T-helper 1 cell treated with Interleukin-12 subunit alpha and Interleukin-12 subunit beta and Interleukin-4 antibody, amounts not matched to agents 30 μg/mL and 1 μg/mL, for 36 hours (primary cell): ENCODE results near the gene NDEL1.

ENCODE experiments used
- H3K27ac Mint-ChIP-seq: one replicate; pipeline ENCODE4 v1.8.0; 2021; ENCODE audit warnings: mild to moderate bottlenecking, mixed read lengths
- H3K27me3 Mint-ChIP-seq: one replicate; pipeline ENCODE4 v1.8.0; 2021; ENCODE audit warnings: low read depth, mixed read lengths
- H3K36me3 Mint-ChIP-seq: one replicate; pipeline ENCODE4 v1.8.0; 2021; ENCODE audit warnings: low read depth, mixed read lengths
- H3K4me1 Mint-ChIP-seq: one replicate; pipeline ENCODE4 v1.8.0; 2021; ENCODE audit warnings: low read depth, mixed read lengths
- H3K4me3 Mint-ChIP-seq: one replicate; pipeline ENCODE4 v1.8.0; 2021; ENCODE audit warnings: mild to moderate bottlenecking, moderate library complexity, mixed read lengths
- H3K9me3 Mint-ChIP-seq: one replicate; pipeline ENCODE4 v1.8.0; 2021; ENCODE audit warnings: mixed read lengths

Gene NDEL1

DNA sequence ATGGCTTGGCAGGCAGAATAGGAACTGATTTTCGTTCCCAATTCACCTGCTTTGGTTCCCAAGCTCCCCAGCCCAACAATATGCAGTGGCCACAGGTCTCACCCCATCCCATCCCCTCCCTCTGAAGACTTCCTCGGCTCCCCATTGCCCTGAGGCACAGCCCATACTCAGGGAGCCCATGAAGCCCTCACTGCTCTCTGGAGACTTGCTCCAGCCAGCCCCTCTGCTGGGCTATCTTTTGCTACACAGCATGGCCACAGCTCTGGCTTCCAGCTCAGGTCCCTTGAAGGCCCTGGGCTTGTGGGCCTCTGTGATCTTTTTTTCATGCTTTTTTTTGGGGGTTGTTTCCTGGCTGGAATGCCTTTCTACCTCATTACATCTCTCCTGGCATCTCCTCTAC, 29.5 kb upstream of the NDEL1 start:
- Mint-ChIP-seq H3K4me3 (no peak overlapping the region), H3K4me1 (peaks cover 5% of the 10 kb centered on the region), H3K27ac (no peak overlapping the region), H3K36me3 (no peaks in the 10 kb centered on the region), H3K9me3 (no peaks in the 10 kb centered on the region), H3K27me3 (peaks cover 12% of the 10 kb centered on the region)

DNA sequence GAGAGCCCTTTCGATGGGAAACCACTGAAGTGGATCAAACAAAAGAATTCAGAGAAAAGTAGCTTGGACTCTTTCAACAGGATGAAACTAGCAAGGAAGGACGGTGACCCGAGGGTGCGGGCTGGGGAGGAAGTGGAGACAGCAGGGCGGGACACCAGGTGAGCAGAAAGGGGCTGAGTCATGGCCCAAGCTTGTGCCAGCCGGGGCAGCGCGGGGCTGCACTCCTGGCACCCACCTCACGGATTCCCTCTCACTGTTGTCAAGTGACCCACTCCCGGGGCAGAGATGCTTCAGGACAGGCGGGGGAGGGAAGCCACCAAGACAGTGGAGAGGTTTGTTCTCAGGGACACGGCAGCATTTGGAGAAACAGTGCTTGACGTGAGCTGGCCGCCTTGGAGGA, 27.3 kb upstream of the NDEL1 start:
- H3K9me3 Mint-ChIP-seq: no peaks in the 10 kb centered on the region
- peaks cover 27% of the 10 kb centered on the region for H3K27me3 Mint-ChIP-seq
- peaks cover 6% of the 10 kb centered on the region for H3K4me1 Mint-ChIP-seq
- no peak overlapping the region for H3K4me3 Mint-ChIP-seq
- H3K36me3 Mint-ChIP-seq: no peaks in the 10 kb centered on the region
- no peak overlapping the region for H3K27ac Mint-ChIP-seq

DNA sequence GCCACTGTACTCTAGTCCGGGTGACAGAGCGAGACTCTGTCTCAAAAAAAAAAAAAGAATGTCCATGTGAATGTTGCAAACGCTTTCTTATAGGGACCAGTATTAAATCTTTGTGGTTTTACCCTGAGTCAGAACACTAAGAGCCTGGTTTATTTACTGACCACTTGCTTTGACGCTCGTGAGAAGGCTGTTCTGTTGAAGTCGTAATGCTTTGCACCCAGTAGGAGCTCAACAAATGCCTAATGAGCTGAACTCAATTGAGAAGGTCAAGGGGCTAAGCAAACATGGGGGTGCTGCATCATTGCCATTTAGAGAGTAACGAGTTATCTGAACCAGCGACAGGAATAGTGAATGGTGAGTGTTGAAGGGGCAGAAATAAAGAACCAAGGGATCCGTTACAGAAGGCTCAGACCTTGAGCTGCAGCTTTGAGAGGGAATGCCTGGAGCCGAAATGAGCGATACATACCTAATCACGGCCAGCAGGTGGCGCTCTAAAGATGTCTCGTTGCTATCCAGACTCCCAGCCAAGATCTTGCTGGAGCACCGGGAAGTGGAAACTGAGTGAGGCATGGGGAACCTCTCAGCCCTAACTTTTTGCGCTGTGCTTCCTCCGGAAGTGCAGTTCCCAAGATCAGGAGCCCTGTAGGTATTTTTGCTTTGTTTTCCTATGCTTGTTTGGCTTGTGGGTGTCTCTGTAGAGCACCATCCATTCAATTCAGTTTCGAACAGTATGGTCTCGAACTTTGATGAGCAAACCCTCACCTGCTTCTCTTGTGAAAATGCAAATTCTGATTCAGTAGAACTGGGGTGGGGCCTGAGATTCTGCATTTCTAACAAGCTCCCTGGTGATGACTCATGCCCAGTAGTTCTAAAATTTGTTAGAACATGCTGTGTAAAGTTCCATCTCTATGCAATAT, 25.5 kb upstream of the NDEL1 start:
- H3K27me3 Mint-ChIP-seq: peaks cover 29% of the 10 kb centered on the region
- no peaks in the 10 kb centered on the region for H3K9me3 Mint-ChIP-seq
- peaks cover 8% of the 10 kb centered on the region for H3K4me1 Mint-ChIP-seq
- H3K27ac Mint-ChIP-seq: no peak overlapping the region
- H3K36me3 Mint-ChIP-seq: no peaks in the 10 kb centered on the region
- no peak overlapping the region for H3K4me3 Mint-ChIP-seq

DNA sequence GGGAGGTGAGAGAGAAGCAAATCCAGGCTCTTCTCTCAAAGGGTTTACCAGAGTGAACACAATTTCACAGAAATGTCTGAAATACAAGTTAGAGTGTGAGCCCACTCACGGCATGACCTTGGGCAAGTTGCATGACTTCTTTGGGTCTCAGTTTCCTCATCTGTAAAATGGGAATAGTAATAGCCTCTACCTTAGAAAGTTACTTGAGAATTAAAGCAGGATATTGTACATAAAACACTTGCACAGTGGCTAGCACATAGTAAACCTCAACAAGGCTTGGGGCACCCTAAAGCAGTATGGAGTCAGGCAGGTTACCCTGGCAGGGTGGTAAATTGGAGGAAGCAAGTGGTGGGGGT, 24.8 kb upstream of the NDEL1 start:
- Mint-ChIP-seq H3K4me1 (peaks cover 8% of the 10 kb centered on the region), H3K36me3 (no peaks in the 10 kb centered on the region), H3K4me3 (no peak overlapping the region), H3K27ac (no peak overlapping the region), H3K27me3 (peaks cover 30% of the 10 kb centered on the region), H3K9me3 (no peaks in the 10 kb centered on the region)

DNA sequence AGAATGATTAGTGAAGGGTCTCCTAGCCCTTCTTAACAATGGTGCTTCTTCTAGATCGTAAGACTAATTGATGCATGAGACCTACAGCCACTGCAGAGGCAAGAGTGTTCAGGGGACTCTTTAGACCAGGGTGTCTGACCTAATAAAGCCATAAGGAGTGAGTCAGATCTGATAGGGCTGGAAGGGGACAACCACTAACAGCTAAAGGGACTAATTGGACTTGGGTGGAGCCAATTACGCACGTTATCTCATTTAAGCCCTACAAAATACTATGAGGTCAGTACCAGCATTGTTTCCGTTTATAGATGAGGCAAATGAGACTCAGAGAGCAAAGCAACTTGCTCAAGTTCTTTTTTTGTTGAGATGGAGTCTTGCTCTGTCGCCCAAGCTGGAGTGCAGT, 23.6 kb upstream of the NDEL1 start:
- H3K4me1 Mint-ChIP-seq: peaks cover 8% of the 10 kb centered on the region
- H3K9me3 Mint-ChIP-seq: no peaks in the 10 kb centered on the region
- H3K27me3 Mint-ChIP-seq: peaks cover 39% of the 10 kb centered on the region
- no peak overlapping the region for H3K4me3 Mint-ChIP-seq
- H3K27ac Mint-ChIP-seq: no peak overlapping the region
- no peaks in the 10 kb centered on the region for H3K36me3 Mint-ChIP-seq

DNA sequence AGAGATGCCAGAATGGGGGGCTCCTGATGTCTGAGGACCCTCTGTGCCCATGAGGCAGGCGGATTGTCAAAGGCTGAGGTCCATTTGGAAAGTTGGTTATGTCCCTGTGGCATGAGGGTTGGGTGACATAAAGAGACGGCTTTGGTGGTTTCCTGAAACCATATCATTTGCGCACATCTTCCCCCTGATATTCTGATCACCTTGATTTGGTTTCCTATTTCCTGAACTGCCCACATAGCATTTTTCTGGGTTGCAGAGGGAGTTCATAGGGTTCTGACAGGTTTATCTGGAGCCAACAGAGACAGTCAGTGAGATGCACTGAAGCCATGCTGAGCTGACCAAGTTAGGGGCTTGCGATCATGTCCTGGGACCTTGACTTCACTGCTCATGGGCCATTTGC, 22.4 kb upstream of the NDEL1 start:
- H3K4me3 Mint-ChIP-seq: no peak overlapping the region
- no peaks in the 10 kb centered on the region for H3K36me3 Mint-ChIP-seq
- no peaks in the 10 kb centered on the region for H3K9me3 Mint-ChIP-seq
- peaks cover 51% of the 10 kb centered on the region for H3K27me3 Mint-ChIP-seq
- H3K4me1 Mint-ChIP-seq: peaks cover 8% of the 10 kb centered on the region
- H3K27ac Mint-ChIP-seq: no peak overlapping the region

DNA sequence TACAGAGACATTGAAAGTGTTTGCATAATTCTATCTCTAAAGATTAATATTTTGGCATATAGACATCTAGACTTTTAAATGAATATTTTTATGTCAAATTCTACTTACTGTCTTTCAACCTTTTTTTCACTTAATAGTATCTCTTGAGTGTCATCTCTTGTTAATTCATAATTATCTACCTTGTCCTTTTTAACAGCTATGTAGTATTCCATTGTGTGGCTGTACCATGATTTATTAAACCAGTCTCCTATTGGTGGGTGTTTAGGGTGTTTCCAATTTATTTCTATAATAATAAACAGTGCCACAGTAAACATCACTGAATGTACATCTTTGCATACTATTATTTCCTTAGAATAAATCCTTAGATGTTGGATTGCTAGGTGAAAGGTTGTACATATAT, 21.7 kb upstream of the NDEL1 start:
- Mint-ChIP-seq H3K27ac (no peak overlapping the region), H3K36me3 (no peaks in the 10 kb centered on the region), H3K4me1 (peaks cover 8% of the 10 kb centered on the region), H3K27me3 (peaks cover 56% of the 10 kb centered on the region), H3K4me3 (no peak overlapping the region), H3K9me3 (no peaks in the 10 kb centered on the region)

DNA sequence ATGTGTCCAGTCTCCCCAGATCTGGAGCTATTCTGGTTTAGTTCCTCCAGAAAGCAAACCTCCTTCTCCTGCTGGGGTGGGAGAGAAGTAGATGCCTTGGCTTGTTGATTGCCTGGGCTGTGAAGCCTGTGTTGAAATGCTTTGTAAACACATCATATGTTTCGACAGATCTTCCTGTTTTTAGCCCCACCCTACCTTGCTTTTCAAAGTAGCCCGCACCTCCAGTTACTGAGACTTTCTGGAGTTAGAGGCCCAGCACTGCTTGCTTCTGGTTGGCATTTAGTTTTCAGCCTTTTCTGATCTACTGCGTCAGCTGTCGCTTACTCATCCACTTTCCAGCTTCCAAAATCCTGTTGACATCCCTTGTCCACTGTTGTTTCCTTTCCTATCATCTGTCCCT, 17.9 kb upstream of the NDEL1 start:
- H3K36me3 Mint-ChIP-seq: no peaks in the 10 kb centered on the region
- H3K27me3 Mint-ChIP-seq: peaks cover 56% of the 10 kb centered on the region
- no peak overlapping the region for H3K27ac Mint-ChIP-seq
- H3K9me3 Mint-ChIP-seq: no peaks in the 10 kb centered on the region
- no peak overlapping the region for H3K4me3 Mint-ChIP-seq
- H3K4me1 Mint-ChIP-seq: peaks cover 3% of the 10 kb centered on the region

DNA sequence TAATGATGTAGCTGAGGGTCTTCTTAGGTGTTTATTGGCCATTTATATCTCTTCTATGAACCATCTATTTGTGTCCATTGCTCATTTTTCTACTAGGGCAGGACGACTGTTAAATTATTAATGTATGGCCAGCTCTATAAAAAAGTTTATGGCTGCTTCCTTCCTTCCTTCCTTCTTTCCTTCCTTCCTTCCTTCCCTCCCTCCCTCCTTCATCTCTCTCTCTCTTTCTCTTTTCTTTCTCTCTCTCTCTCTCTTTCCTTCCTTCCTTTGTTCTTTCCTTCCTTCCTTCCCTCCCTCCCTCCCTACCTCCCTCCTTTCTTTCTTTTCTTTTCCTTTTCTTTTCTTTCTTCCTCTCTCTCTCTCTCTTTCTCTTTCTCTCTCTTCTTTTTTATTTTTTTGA, 17.2 kb upstream of the NDEL1 start:
- Mint-ChIP-seq H3K4me1 (peaks cover 1% of the 10 kb centered on the region), H3K9me3 (no peaks in the 10 kb centered on the region), H3K27ac (no peak overlapping the region), H3K36me3 (no peaks in the 10 kb centered on the region), H3K27me3 (peaks cover 52% of the 10 kb centered on the region), H3K4me3 (no peak overlapping the region)

DNA sequence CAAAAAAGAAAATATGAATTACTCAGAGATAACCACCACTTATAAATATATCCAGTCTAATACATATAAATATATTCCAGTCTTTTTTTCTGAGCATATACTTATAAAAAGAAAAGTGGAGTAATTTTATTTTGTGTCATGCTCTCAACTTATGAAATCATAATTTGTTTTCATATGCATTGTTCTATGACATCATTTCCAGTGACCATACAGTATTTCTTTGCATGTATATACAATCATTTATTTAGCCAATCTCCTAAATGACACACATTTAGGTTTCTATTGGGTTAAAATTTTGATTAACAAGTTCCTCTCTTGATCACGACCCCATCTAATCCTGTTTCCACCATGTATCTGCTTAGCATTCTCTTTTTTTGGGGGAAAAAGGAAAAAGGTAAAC, 16.4 kb upstream of the NDEL1 start:
- Mint-ChIP-seq H3K27ac (no peak overlapping the region), H3K4me1 (no peaks in the 10 kb centered on the region), H3K27me3 (peaks cover 50% of the 10 kb centered on the region), H3K4me3 (no peak overlapping the region), H3K36me3 (no peaks in the 10 kb centered on the region), H3K9me3 (no peaks in the 10 kb centered on the region)

DNA sequence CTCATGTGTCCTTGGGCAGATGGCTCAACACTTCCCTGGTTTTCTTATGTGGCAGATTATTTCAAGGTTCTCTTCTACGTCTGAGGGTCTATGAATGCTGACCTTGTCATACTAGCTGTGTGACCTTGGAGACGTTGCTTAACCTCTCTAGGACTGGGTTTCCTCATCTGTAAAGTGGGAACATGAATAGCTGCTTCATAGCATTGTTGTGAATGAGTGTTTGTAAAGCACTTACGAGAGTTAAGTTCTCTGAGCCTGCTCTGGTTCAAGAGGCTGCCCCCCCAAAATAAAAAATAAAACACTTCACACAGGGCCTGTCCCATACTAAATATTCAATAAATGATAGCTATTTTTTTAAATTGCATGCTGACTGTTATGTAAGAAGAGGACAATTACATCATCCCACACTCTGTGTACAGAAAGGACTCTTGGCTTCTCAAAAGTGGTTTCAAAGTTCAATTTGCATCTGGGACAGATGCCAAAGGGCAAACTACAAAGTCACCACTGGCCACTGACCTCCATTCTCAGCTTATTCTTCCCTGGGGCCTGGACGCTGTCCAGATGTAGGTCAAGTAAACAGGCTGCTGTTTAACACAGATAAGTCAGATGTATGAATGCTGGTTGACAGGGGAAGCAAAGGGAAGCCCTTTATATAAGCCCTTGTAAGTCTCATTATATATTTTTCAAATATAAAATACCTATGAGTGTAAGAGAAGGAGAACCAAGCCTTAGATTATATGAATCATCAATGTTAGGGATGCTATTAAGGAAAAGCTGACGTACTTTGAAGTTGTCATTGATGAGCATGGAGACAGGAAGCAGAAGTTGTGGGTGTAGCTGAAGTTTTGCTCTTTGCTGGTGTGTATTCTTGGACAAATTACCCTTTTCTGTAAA, 15.4 kb upstream of the NDEL1 start:
- H3K36me3 Mint-ChIP-seq: no peaks in the 10 kb centered on the region
- H3K4me1 Mint-ChIP-seq: no peaks in the 10 kb centered on the region
- H3K27me3 Mint-ChIP-seq: peaks cover 53% of the 10 kb centered on the region
- no peak overlapping the region for H3K4me3 Mint-ChIP-seq
- H3K9me3 Mint-ChIP-seq: no peaks in the 10 kb centered on the region
- no peak overlapping the region for H3K27ac Mint-ChIP-seq

DNA sequence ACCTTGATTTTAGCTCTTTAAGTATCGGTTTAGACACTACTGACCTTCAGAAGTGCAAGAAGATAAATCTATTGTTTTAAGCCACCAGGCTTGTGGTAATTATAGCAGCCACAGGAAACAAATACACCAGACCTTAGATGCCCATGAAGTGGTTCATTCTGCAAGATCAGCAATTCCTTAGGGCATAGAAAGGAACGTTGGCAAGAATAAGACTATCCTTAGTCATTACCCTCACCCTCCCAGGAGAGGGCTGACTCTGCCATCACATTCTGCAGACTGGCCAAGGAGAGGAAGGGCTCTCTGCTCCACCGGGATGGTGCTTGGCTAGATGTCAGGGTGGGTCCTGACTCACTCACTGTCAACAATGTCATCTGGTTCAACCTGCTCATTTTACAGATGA, 14.1 kb upstream of the NDEL1 start:
- peaks cover 45% of the 10 kb centered on the region for H3K27me3 Mint-ChIP-seq
- H3K4me3 Mint-ChIP-seq: no peak overlapping the region
- no peaks in the 10 kb centered on the region for H3K4me1 Mint-ChIP-seq
- H3K36me3 Mint-ChIP-seq: no peaks in the 10 kb centered on the region
- no peaks in the 10 kb centered on the region for H3K9me3 Mint-ChIP-seq
- H3K27ac Mint-ChIP-seq: no peak overlapping the region

DNA sequence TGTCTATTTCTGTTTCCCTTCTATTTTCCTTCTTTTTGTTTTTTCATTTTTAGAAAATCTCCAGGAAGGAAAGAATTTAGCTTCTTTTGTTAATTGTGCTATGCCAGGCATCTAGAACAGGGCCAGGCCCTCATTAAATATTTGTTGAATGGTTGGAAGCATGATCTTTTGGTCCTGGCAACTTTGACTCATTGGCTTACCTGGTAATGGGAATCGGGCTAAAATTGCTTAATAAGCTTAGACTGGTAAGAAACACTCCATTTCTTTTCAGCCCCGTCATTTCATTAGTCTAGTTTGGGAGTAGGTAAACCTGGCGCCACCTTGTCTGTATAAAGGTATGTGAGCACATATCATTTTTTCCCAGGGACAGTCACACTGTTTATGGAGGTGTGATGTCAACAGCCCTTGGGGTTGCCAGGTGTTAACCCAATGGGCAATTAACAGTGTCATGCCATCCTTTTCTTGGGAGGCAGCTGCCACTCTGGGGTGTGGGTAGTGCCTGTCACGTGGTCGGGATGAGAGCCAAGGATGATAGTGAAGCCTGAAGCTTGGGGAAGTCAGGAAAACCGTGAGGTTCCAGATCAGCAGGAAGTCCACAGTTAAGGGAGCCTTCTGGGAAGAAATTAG, 9.5 kb upstream of the NDEL1 start:
- H3K9me3 Mint-ChIP-seq: no peaks in the 10 kb centered on the region

DNA sequence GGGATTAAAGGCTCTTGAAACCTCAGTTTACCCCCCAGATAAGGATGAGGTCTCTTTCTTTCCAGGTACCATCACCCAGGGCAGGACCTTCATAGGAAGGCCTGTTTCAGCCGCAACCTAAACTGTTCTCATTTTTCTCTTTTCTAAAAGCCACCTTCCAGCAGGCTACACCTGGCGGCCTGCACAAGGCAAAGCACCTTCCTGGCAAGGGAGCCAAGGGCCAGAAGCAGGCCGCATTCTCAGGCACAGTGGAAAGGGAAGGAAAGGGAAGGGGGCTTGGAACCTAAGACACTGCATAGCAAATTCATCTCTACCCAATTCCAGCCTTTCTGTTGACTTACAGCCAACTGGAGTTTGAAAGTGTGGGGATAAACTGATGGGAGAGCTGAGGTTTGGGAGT, 8.9 kb upstream of the NDEL1 start:
- Mint-ChIP-seq H3K27ac (no peak overlapping the region), H3K27me3 (peaks cover 13% of the 10 kb centered on the region), H3K4me1 (no peaks in the 10 kb centered on the region), H3K9me3 (no peaks in the 10 kb centered on the region), H3K36me3 (no peaks in the 10 kb centered on the region), H3K4me3 (no peak overlapping the region)

More for the DNA sequence above, 9.5 kb upstream of the NDEL1 start:
- Mint-ChIP-seq H3K4me1 (no peaks in the 10 kb centered on the region), H3K36me3 (no peaks in the 10 kb centered on the region), H3K27me3 (peaks cover 13% of the 10 kb centered on the region), H3K4me3 (no peak overlapping the region), H3K27ac (no peak overlapping the region)
